Trophoblast cell (in vitro differentiated cells and primary cell): Measurements from ENCODE around the gene NLK.

Experiments used
- DNase-seq, 2 donors: peaks; one replicate each; pipeline ENCODE4 v3.0.0-alpha.2; 2016
- H2AFZ ChIP-seq: 2 replicates; pipeline ENCODE4 v1.6.1; 2013; ENCODE audit warnings: low read length, moderate library complexity, mild to moderate bottlenecking; ENCODE audit not compliant: insufficient read depth, poor library complexity
- H2AK5ac ChIP-seq: 2 replicates; pipeline ENCODE4 v1.6.1; 2013; ENCODE audit warnings: mild to moderate bottlenecking, low read length
- H2BK120ac ChIP-seq: 2 replicates; pipeline ENCODE4 v1.6.1; 2013; ENCODE audit warnings: low read length, mild to moderate bottlenecking, moderate library complexity; ENCODE audit not compliant: insufficient read depth, poor library complexity
- H2BK12ac ChIP-seq: 2 replicates; pipeline ENCODE4 v1.6.1; 2013; ENCODE audit warnings: mild to moderate bottlenecking, low read length, moderate library complexity
- H2BK5ac ChIP-seq: 2 replicates; pipeline ENCODE4 v1.6.1; 2013; ENCODE audit warnings: low read length, low read depth, moderate library complexity, mild to moderate bottlenecking; ENCODE audit not compliant: poor library complexity
- H3K14ac ChIP-seq: 2 replicates; pipeline ENCODE4 v1.6.1; 2013; ENCODE audit warnings: mild to moderate bottlenecking, low read length
- H3K18ac ChIP-seq: 2 replicates; pipeline ENCODE4 v1.6.1; 2013; ENCODE audit warnings: mild to moderate bottlenecking, low read length
- H3K23ac ChIP-seq: 2 replicates; pipeline ENCODE4 v1.6.1; 2013; ENCODE audit warnings: low read length
- H3K27ac ChIP-seq: 2 replicates; pipeline ENCODE4 v1.5.1; 2013; ENCODE audit warnings: low read depth, mild to moderate bottlenecking, inconsistent platforms, low read length, moderate library complexity
- H3K27me3 ChIP-seq: 2 replicates; pipeline ENCODE4 v1.6.1; 2013; ENCODE audit warnings: inconsistent platforms, mild to moderate bottlenecking, low read length, moderate library complexity; ENCODE audit not compliant: insufficient read depth
- H3K36me3 ChIP-seq, 2 experiments: 1 replicate in 1 of 2; 2 replicates in 1 of 2; pipeline ENCODE4 v1.6.1; 2013; ENCODE audit warnings: low read length in 2 of 2, mild to moderate bottlenecking in 2 of 2, moderate library complexity in 1 of 2; ENCODE audit not compliant: insufficient read depth in 2 of 2, control insufficient read depth in 1 of 2
- H3K4ac ChIP-seq: 2 replicates; pipeline ENCODE4 v1.6.1; 2013; ENCODE audit warnings: low read depth, mild to moderate bottlenecking, low read length, moderate library complexity
- H3K4me1 ChIP-seq, 2 experiments: 1 replicate in 1 of 2; 2 replicates in 1 of 2; pipeline ENCODE4 v1.6.1; 2013; ENCODE audit warnings: low read length in 2 of 2, mild to moderate bottlenecking in 2 of 2, moderate library complexity in 1 of 2; ENCODE audit not compliant: insufficient read depth in 2 of 2, control insufficient read depth in 1 of 2
- H3K4me2 ChIP-seq: 2 replicates; pipeline ENCODE4 v1.6.1; 2013; ENCODE audit warnings: inconsistent platforms, mild to moderate bottlenecking, low read length, moderate library complexity
- H3K4me3 ChIP-seq: 2 replicates; pipeline ENCODE4 v1.5.1; 2013; ENCODE audit warnings: mild to moderate bottlenecking, low read depth, low read length, inconsistent platforms
- H3K79me1 ChIP-seq: one replicate; pipeline ENCODE4 v1.6.1; 2013; ENCODE audit warnings: low read length
- H3K79me2 ChIP-seq: 2 replicates; pipeline ENCODE4 v1.6.1; 2013; ENCODE audit warnings: low read length, mild to moderate bottlenecking; ENCODE audit not compliant: control insufficient read depth, insufficient read depth, poor library complexity
- H3K9ac ChIP-seq: 2 replicates; pipeline ENCODE4 v1.6.1; 2013; ENCODE audit warnings: mild to moderate bottlenecking, low read length
- H3K9me3 ChIP-seq: 2 replicates; pipeline ENCODE4 v1.6.1; 2013; ENCODE audit warnings: low read depth, mild to moderate bottlenecking, control low read depth, inconsistent platforms, low read length; ENCODE audit not compliant: insufficient read depth
- H4K12ac ChIP-seq: 2 replicates; pipeline ENCODE4 v1.6.1; 2013; ENCODE audit warnings: low read depth, mild to moderate bottlenecking, low read length, moderate library complexity
- H4K8ac ChIP-seq: 2 replicates; pipeline ENCODE4 v1.6.1; 2013; ENCODE audit warnings: low read depth, mild to moderate bottlenecking, low read length, moderate library complexity
- H4K91ac ChIP-seq: one replicate; pipeline ENCODE4 v1.6.1; 2013; ENCODE audit warnings: low read depth, mild to moderate bottlenecking, low read length, moderate library complexity
- WGBS: extraction: QIAGEN DNeasy Blood & Tissue Kit; methylation state at CpG from one replicate; pipeline ENCODE4 v1.1.7; 2013; ENCODE audit warnings: missing lambda C conversion rate; ENCODE audit not compliant: insufficient read length, insufficient coverage; ENCODE audit errors: extremely low coverage; 5-methylcytosine and 5-hydroxymethylcytosine counted together

Gene NLK

DNA sequence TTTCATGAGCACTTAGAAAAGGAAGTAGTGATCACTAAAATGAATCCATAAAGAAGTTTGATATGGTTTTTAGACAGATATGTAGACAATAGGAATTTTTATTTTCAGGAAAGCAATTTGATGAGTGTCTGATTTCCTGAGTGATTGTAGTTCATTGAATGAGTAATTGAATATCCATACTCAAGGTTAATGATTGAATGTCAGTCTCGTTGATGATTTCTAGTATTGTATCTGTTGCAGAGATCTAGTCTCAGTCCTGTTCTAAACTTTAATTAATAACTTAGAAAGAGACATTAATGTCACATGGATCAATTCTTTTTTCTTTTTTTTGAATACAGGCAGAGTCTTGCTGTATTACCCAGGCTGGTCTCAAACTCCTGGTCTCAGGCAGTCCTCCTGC, 78.3 kb downstream of the NLK start:
- Histone ChIP-seq H2BK12ac (no peak overlapping the region), H3K27ac (no peak overlapping the region), H2BK120ac (no peak overlapping the region), H3K4me3 (no peak overlapping the region), H3K79me1 (no peaks in the 10 kb centered on the region), H3K18ac (no peak overlapping the region), H3K23ac (no peak overlapping the region), H3K27me3 (no peaks in the 10 kb centered on the region), H4K8ac (no peak overlapping the region), H3K9me3 (no peaks in the 10 kb centered on the region), H2AK5ac (no peak overlapping the region), H3K36me3 (peaks cover 0 to 3% of the 10 kb centered on the region in 2 experiments), H3K79me2 (no peaks in the 10 kb centered on the region), H3K4ac (no peak overlapping the region), H3K4me2 (no peak overlapping the region), H3K14ac (no peak overlapping the region), H2AFZ (no peak overlapping the region), H4K91ac (no peak overlapping the region), H4K12ac (no peak overlapping the region), H2BK5ac (no peak overlapping the region), H3K4me1 (no peaks in the 10 kb centered on the region), H3K9ac (no peak overlapping the region)
- WGBS: no CpG with 5 or more reads among the region's 1 CpG
- DNase-seq: no peak

DNA sequence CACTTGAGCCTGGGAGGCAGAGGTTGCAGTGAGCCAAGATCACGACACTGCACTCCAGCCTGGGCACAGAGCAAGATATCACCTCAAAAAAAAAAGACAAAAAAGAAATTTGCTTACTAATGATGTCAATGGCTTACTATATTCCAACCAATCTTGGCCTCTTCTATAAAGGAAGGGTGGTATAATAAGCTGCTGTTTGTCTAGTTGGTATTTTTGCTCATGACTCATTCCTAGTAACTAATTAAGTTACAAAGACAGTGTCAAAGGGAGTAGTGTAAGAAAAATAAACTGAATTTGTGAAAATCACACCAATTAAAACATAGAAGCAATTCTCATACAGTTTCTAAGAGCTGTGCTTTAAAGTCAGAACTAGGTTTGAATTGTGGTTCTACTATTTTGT, 82.5 kb downstream of the NLK start:
- Histone ChIP-seq H2BK12ac (no peak overlapping the region), H3K79me2 (no peaks in the 10 kb centered on the region), H3K79me1 (no peaks in the 10 kb centered on the region), H3K14ac (no peak overlapping the region), H3K4ac (no peak overlapping the region), H2AK5ac (no peak overlapping the region), H3K27ac (no peak overlapping the region), H4K12ac (no peak overlapping the region), H3K36me3 (peaks cover 0 to 3% of the 10 kb centered on the region in 2 experiments), H3K23ac (no peak overlapping the region), H3K18ac (no peak overlapping the region), H4K91ac (no peak overlapping the region), H3K9ac (no peak overlapping the region), H2BK120ac (no peak overlapping the region), H3K9me3 (no peaks in the 10 kb centered on the region), H3K4me1 (no peaks in the 10 kb centered on the region), H3K4me3 (no peak overlapping the region), H3K4me2 (no peak overlapping the region), H3K27me3 (no peaks in the 10 kb centered on the region), H2AFZ (no peak overlapping the region), H4K8ac (no peak overlapping the region), H2BK5ac (no peak overlapping the region)
- WGBS: no CpG with 5 or more reads among the region's 1 CpG
- DNase-seq: no peak

- DNase-seq: peak in 1 of 2 donors; percentile 24
- Histone ChIP-seq H3K4ac (no peak overlapping the region), H3K14ac (no peak overlapping the region), H2BK12ac (no peak overlapping the region), H4K8ac (no peak overlapping the region), H3K27me3 (no peaks in the 10 kb centered on the region), H3K23ac (no peak overlapping the region), H2AK5ac (no peak overlapping the region), H3K79me1 (no peaks in the 10 kb centered on the region), H3K36me3 (peaks cover 0 to 3% of the 10 kb centered on the region in 2 experiments), H2AFZ (no peak overlapping the region), H3K4me2 (no peak overlapping the region), H3K18ac (no peak overlapping the region), H3K9ac (no peak overlapping the region), H3K4me3 (no peak overlapping the region), H2BK5ac (no peak overlapping the region), H3K9me3 (no peaks in the 10 kb centered on the region), H3K4me1 (no peaks in the 10 kb centered on the region), H2BK120ac (no peak overlapping the region), H3K79me2 (no peaks in the 10 kb centered on the region), H3K27ac (no peak overlapping the region), H4K91ac (no peak overlapping the region), H4K12ac (no peak overlapping the region)
- no CpG with 5 or more reads among the region's 4 CpGs for WGBS
Measured at GRCh38 chr17:28125526-28126378, 83.3 kb downstream of the NLK start.

GRCh38 chr17:28127196-28127595, 84.7 kb downstream of the NLK start:
- DNase-seq: no peak
- H2AFZ ChIP-seq: no peak overlapping the region
- H3K23ac ChIP-seq: no peak overlapping the region
- H3K4me1 ChIP-seq: no peaks in the 10 kb centered on the region
- no peaks in the 10 kb centered on the region for H3K79me1 ChIP-seq
- H4K8ac ChIP-seq: no peak overlapping the region
- H3K4me2 ChIP-seq: no peak overlapping the region
- no peak overlapping the region for H2BK120ac ChIP-seq
- H3K79me2 ChIP-seq: no peaks in the 10 kb centered on the region
- no CpG with 5 or more reads among the region's 1 CpG for whole genome bisulfite sequencing
- no peak overlapping the region for H3K14ac ChIP-seq
- no peaks in the 10 kb centered on the region for H3K9me3 ChIP-seq
- no peak overlapping the region for H3K18ac ChIP-seq
- H3K9ac ChIP-seq: no peak overlapping the region
- H4K91ac ChIP-seq: no peak overlapping the region
- no peak overlapping the region for H4K12ac ChIP-seq
- no peak overlapping the region for H2AK5ac ChIP-seq
- no peak overlapping the region for H3K27ac ChIP-seq
- no peak overlapping the region for H3K4ac ChIP-seq
- no peak overlapping the region for H3K4me3 ChIP-seq
- H3K36me3 ChIP-seq: peaks cover 0 to 3% of the 10 kb centered on the region in 2 experiments
- no peak overlapping the region for H2BK5ac ChIP-seq
- H2BK12ac ChIP-seq: no peak overlapping the region
- H3K27me3 ChIP-seq: no peaks in the 10 kb centered on the region
